Islet precursor cell (in vitro differentiated cells): ENCODE results near the gene NPIPA1.
"Not testable (repeated sequence)": the region's sequence is repeated elsewhere in the genome, so short reads cannot be mapped to it uniquely, and the experiment has no call there.

Experiments
- DNase-seq: peaks from one replicate; pipeline ENCODE4 v3.0.0-alpha.2; 2018

NPIPA1 gene

GRCh38 chr16:14932581-14933375 lies 4.5 kb upstream of the NPIPA1 start:
- not testable (repeated sequence) for DNase-seq

- not testable (repeated sequence) for DNase-seq
Observed at GRCh38 chr16:14937994-14938393, 751 bp downstream of the NPIPA1 start.

- DNase-seq: not testable (repeated sequence)
Observed at GRCh38 chr16:14942686-14943085, 5.4 kb downstream of the NPIPA1 start.

GRCh38 chr16:14955546-14956231 lies 18.4 kb downstream of the NPIPA1 start:
- peak; percentile 46 for DNase-seq

- DNase-seq: peak; percentile 54
Observed at GRCh38 chr16:14957576-14958322, 20.5 kb downstream of the NPIPA1 start.

GRCh38 chr16:14958323-14958600 lies 21.0 kb downstream of the NPIPA1 start:
- peak; percentile 46 for DNase-seq

GRCh38 chr16:14958970-14959369 lies 21.7 kb downstream of the NPIPA1 start:
- DNase-seq: peak; percentile 69

GRCh38 chr16:14961405-14962186 lies 24.4 kb downstream of the NPIPA1 start:
- peak; percentile 45 for DNase-seq

- peak; percentile 52 for DNase-seq
Observed at GRCh38 chr16:14963281-14964173, 26.3 kb downstream of the NPIPA1 start.

GRCh38 chr16:14965328-14965727 lies 28.1 kb downstream of the NPIPA1 start:
- peak; percentile 50 for DNase-seq

GRCh38 chr16:14969795-14970194 lies 32.6 kb downstream of the NPIPA1 start:
- DNase-seq: not testable (repeated sequence)

GRCh38 chr16:14971621-14972228 lies 34.5 kb downstream of the NPIPA1 start:
- DNase-seq: peak; percentile 48

- peak; percentile 32 for DNase-seq
Observed at GRCh38 chr16:14973785-14974322, 36.6 kb downstream of the NPIPA1 start.

- not testable (repeated sequence) for DNase-seq
Observed at GRCh38 chr16:14974331-14974655, 37.0 kb downstream of the NPIPA1 start.

- peak; percentile 98 for DNase-seq
Observed at GRCh38 chr16:14974656-14975417, 37.6 kb downstream of the NPIPA1 start, which contains the start of gene PDXDC1. PDXDC1 (plus strand) TSS chr16:14975026; CDS start chr16:14975200, 174 bp downstream.

- peak; percentile 68 for DNase-seq
Observed at GRCh38 chr16:14975418-14976194, 38.4 kb downstream of the NPIPA1 start.

- not testable (repeated sequence) for DNase-seq
Observed at GRCh38 chr16:14976971-14977736, 39.9 kb downstream of the NPIPA1 start.

- DNase-seq: peak; percentile 31
Observed at GRCh38 chr16:14978281-14978680, 41.0 kb downstream of the NPIPA1 start.

- not testable (repeated sequence) for DNase-seq
Observed at GRCh38 chr16:14978908-14979307, 41.7 kb downstream of the NPIPA1 start.
